Neural progenitor cell (in vitro differentiated cells): ENCODE results near the gene UBL7.
"Not testable (repeated sequence)": the region's sequence is repeated elsewhere in the genome, so short reads cannot be mapped to it uniquely, and the experiment has no call there.

Experiments
- EZH2 ChIP-seq: fragments of 200-600 bp; sonication (generic); IDR thresholded peaks from 2 replicates; pipeline ENCODE4 v1.6.1; 2017; ENCODE audit warnings: antibody characterized with exemption, mild to moderate bottlenecking, moderate library complexity
- TF ChIP-seq, protein P1 (sequence below): fragments of 200-600 bp; sonication (generic); IDR thresholded peaks from 2 replicates; pipeline ENCODE4 v1.5.1; 2017; ENCODE audit warnings: antibody characterized with exemption, mild to moderate bottlenecking

DNA sequence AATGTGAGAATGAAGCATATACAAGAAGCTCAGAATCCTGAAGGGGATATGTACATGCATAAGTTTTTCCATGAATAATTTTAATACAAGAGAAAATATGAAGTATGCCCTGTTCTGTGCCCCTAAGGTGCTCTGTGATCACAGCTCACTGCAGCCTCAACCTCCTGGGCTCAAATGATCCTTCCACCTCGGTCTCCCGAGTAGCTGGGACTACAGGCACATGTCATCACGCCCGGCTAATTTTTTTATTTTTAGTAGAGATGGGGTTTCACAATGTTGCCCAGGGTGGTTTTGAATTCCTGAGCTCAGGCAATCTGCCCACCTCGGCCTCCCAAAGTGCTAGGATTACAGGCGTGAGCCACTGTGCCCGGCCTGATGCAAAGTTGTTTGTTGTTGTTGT is 10.7 kb upstream of the UBL7 start:
- TF ChIP-seq EZH2, result not testable (repeated sequence)
- TF ChIP-seq, protein P1, sequence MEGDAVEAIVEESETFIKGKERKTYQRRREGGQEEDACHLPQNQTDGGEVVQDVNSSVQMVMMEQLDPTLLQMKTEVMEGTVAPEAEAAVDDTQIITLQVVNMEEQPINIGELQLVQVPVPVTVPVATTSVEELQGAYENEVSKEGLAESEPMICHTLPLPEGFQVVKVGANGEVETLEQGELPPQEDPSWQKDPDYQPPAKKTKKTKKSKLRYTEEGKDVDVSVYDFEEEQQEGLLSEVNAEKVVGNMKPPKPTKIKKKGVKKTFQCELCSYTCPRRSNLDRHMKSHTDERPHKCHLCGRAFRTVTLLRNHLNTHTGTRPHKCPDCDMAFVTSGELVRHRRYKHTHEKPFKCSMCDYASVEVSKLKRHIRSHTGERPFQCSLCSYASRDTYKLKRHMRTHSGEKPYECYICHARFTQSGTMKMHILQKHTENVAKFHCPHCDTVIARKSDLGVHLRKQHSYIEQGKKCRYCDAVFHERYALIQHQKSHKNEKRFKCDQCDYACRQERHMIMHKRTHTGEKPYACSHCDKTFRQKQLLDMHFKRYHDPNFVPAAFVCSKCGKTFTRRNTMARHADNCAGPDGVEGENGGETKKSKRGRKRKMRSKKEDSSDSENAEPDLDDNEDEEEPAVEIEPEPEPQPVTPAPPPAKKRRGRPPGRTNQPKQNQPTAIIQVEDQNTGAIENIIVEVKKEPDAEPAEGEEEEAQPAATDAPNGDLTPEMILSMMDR, result not testable (repeated sequence)
